ENCODE measurements around the gene EXD3. TPM values are rescaled to one million over a fixed set of nuclear protein-coding genes. Genes with fewer than 3 reads are reported as not detected.

EXD3 gene
- total and polyA plus RNA-seq, 2 of the 13 experiments (the other 11 are each of a cell fraction or from before 2014, with no cell fraction given): 2.7 to 4.8 TPM

DNA sequence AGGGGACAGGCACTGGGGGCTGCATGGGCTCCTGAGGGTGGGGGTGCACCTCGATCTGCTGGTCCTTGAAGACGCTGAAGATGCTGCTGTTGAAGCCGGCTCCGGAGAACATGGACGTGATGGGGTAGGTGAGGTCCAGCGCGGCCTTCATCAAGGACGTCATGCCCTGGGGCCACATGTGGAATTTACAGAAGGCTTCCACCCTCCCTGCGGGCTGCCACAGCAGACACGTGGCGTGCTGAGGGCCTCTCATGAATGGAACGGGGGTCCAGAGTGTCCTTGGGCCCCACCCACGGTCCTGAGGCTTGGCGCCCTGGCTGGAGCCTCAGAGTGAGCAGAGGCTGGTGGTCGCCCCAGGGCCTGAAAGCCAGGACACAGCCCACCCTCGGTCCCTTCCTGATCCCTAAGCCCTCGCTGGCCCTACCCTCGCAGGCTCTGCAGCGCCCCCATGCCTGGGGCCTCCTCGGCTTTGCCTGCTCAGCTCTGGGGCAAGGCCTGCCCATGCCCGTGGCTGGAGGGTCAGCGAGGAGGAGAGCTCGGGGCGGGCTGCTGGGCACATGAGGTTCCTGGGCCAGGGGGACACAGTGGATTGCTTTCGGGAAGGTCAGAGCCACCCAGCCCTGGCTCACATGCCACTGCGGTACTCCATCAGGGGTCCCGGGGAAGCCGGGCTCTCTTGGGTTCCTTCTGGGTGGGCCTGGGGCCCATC lies 41.5 kb upstream of the EXD3 start:
- CTCF ChIA-PET (ENCODE audit: low intra/inter-chr PET ratio, low total read pairs): no interaction called here
- DNase-seq (ENCODE audit: low spot score): no peak
- peaks cover 61% of the 10 kb centered on the region for H3K4me1 ChIP-seq (ENCODE audit: insufficient read depth, low read length)
- no peak overlapping the region for H2AFZ ChIP-seq (ENCODE audit: low read length)
- intact Hi-C loops (cut with micrococcal nuclease; ENCODE audit: unreplicated experiment): no loop called here
- no peaks in the 10 kb centered on the region for H4K20me1 ChIP-seq (ENCODE audit: insufficient read depth, low read length)
- peak overlapping the region; percentile 28; the same call in 1 of the 2 replicates for H3K9ac ChIP-seq (ENCODE audit: insufficient read depth, low read depth, low read length)
- no peaks in the 10 kb centered on the region for H3K36me3 ChIP-seq (replicated peaks in 1 of 2; ENCODE audit: control insufficient read depth in 1 of 2, insufficient read depth in 2 of 2, low read length in 2 of 2)
- FAIRE-seq: no peak
- ATAC-seq: no peak
- H3K9me3 ChIP-seq (ENCODE audit: low read length): no peaks in the 10 kb centered on the region
- BruUV-seq (replicated peaks): no TSS peak
- peak overlapping the region in 1 of 3 experiments; percentile 51; a peak in 1 of 6 replicates for H3K4me3 ChIP-seq (replicated peaks in 1 of 3; ENCODE audit: insufficient read depth in 1 of 3, low read depth in 2 of 3, low read length in 3 of 3)
- POLR2A ChIA-PET: no interaction called here
- H3K4me2 ChIP-seq (ENCODE audit: low read depth, low read length): peak overlapping the region; percentile 66; the same call in 1 of the 2 replicates
- no peaks in the 10 kb centered on the region for H3K79me2 ChIP-seq (ENCODE audit: insufficient read depth, low read length)
- WGBS (ENCODE audit: low lambda C conversion rate): 92% methylated on average over 13 of the region's 28 CpGs
- H3K27ac ChIP-seq (ENCODE audit: extremely low read length, insufficient read depth, low read length): no peak overlapping the region
- peaks cover 0 to 3% of the 10 kb centered on the region in 2 experiments; a peak in 2 of 5 replicates for H3K27me3 ChIP-seq (ENCODE audit: control insufficient read depth in 1 of 2, insufficient read depth in 2 of 2, low read length in 2 of 2)
- in situ Hi-C loops (cut with HindIII; ENCODE audit: extremely low pct_ligation_motif_present, low pct_unique_long_range_greater_than_20kb): no loop called here
- TF ChIP-seq ZNF788 (CRISPR knock-in tag; IDR thresholded peaks at IDR 0.05; ENCODE audit: borderline replicate concordance) (0 out of 2 replicates have a peak, but pooled peaks have one; percentile 57), EED (CRISPR knock-in tag; IDR thresholded peaks at IDR 0.05) (0 out of 2 replicates have a peak, but pooled peaks have one; percentile 44), ZBTB38 (CRISPR knock-in tag; IDR thresholded peaks at IDR 0.05) (peak; percentile 88), GFI1 (CRISPR knock-in tag; IDR thresholded peaks at IDR 0.05; ENCODE audit: borderline replicate concordance) (no peak), HNRNPLL (IDR thresholded peaks at IDR 0.05; ENCODE audit: low read depth, low read length, poor library complexity, severe bottlenecking) (peak; percentile 11), RFXAP (CRISPR knock-in tag; IDR thresholded peaks at IDR 0.05; ENCODE audit: borderline replicate concordance) (0 out of 2 replicates have a peak, but pooled peaks have one; percentile 31), HNRNPL (IDR thresholded peaks at IDR 0.05; ENCODE audit: low read depth, low read length) (0 out of 2 replicates have a peak, but pooled peaks have one; percentile 35), ZNF761 (CRISPR knock-in tag; conservative IDR thresholded peaks at IDR 0.05) (0 out of 2 replicates have a peak, but pooled peaks have one; percentile 26), FOXO1 (CRISPR knock-in tag; IDR thresholded peaks at IDR 0.05) (no peak), ZNF350 (CRISPR knock-in tag; IDR thresholded peaks at IDR 0.05; ENCODE audit: borderline replicate concordance, low read depth) (0 out of 2 replicates have a peak, but pooled peaks have one; percentile 13), MEIS1 (CRISPR knock-in tag; IDR thresholded peaks at IDR 0.05; ENCODE audit: borderline replicate concordance) (0 out of 2 replicates have a peak, but pooled peaks have one; percentile 40)
- TF ChIP-seq, protein P1, sequence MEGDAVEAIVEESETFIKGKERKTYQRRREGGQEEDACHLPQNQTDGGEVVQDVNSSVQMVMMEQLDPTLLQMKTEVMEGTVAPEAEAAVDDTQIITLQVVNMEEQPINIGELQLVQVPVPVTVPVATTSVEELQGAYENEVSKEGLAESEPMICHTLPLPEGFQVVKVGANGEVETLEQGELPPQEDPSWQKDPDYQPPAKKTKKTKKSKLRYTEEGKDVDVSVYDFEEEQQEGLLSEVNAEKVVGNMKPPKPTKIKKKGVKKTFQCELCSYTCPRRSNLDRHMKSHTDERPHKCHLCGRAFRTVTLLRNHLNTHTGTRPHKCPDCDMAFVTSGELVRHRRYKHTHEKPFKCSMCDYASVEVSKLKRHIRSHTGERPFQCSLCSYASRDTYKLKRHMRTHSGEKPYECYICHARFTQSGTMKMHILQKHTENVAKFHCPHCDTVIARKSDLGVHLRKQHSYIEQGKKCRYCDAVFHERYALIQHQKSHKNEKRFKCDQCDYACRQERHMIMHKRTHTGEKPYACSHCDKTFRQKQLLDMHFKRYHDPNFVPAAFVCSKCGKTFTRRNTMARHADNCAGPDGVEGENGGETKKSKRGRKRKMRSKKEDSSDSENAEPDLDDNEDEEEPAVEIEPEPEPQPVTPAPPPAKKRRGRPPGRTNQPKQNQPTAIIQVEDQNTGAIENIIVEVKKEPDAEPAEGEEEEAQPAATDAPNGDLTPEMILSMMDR (CRISPR knock-in tag; IDR thresholded peaks at IDR 0.05): peak; percentile 42
- TF ChIP-seq, protein P2, sequence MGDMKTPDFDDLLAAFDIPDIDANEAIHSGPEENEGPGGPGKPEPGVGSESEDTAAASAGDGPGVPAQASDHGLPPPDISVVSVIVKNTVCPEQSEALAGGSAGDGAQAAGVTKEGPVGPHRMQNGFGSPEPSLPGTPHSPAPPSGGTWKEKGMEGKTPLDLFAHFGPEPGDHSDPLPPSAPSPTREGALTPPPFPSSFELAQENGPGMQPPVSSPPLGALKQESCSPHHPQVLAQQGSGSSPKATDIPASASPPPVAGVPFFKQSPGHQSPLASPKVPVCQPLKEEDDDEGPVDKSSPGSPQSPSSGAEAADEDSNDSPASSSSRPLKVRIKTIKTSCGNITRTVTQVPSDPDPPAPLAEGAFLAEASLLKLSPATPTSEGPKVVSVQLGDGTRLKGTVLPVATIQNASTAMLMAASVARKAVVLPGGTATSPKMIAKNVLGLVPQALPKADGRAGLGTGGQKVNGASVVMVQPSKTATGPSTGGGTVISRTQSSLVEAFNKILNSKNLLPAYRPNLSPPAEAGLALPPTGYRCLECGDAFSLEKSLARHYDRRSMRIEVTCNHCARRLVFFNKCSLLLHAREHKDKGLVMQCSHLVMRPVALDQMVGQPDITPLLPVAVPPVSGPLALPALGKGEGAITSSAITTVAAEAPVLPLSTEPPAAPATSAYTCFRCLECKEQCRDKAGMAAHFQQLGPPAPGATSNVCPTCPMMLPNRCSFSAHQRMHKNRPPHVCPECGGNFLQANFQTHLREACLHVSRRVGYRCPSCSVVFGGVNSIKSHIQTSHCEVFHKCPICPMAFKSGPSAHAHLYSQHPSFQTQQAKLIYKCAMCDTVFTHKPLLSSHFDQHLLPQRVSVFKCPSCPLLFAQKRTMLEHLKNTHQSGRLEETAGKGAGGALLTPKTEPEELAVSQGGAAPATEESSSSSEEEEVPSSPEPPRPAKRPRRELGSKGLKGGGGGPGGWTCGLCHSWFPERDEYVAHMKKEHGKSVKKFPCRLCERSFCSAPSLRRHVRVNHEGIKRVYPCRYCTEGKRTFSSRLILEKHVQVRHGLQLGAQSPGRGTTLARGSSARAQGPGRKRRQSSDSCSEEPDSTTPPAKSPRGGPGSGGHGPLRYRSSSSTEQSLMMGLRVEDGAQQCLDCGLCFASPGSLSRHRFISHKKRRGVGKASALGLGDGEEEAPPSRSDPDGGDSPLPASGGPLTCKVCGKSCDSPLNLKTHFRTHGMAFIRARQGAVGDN (CRISPR knock-in tag; IDR thresholded peaks at IDR 0.05): peak; percentile 3; the same call in 1 of the 2 replicates
- TF ChIP-seq, protein P3, sequence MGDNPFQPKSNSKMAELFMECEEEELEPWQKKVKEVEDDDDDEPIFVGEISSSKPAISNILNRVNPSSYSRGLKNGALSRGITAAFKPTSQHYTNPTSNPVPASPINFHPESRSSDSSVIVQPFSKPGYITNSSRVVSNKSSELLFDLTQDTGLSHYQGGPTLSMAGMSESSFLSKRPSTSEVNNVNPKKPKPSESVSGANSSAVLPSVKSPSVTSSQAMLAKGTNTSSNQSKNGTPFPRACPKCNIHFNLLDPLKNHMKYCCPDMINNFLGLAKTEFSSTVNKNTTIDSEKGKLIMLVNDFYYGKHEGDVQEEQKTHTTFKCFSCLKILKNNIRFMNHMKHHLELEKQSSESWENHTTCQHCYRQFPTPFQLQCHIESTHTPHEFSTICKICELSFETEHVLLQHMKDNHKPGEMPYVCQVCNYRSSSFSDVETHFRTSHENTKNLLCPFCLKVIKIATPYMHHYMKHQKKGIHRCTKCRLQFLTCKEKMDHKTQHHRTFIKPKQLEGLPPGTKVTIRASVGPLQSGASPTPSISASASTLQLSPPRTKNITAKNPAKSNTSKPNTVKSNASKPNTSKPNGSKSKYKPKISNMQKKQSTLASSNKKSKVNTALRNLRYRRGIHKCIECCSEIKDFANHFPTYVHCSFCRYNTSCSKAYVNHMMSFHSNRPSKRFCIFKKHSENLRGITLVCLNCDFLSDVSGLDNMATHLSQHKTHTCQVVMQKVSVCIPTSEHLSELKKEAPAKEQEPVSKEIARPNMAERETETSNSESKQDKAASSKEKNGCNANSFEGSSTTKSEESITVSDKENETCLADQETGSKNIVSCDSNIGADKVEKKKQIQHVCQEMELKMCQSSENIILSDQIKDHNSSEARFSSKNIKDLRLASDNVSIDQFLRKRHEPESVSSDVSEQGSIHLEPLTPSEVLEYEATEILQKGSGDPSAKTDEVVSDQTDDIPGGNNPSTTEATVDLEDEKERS (CRISPR knock-in tag; IDR thresholded peaks at IDR 0.05): no peak
